Gastroesophageal sphincter (tissue), 3 donors: ENCODE data around the gene NPSR1.

Experiments
- EP300 ChIP-seq: sonication (generic); formaldehyde crosslinking; IDR thresholded peaks from one replicate; pipeline ENCODE4 v1.6.1; 2017; ENCODE audit warnings: antibody characterized with exemption, mild to moderate bottlenecking
- POLR2A ChIP-seq, 2 donors: fragments of 450-650 bp; IDR thresholded peaks; one replicate each; pipeline ENCODE4 v1.6.1; 2017; ENCODE audit warnings: antibody characterized with exemption in 2 of 2, mild to moderate bottlenecking in 2 of 2, moderate library complexity in 1 of 2
- TF ChIP-seq, protein P1 (sequence below), 4 experiments: fragments of 200-600 bp in 2 of 4; fragments of 450-650 bp in 2 of 4; sonication (generic) in 1 of 4; IDR thresholded peaks; one replicate each; pipeline ENCODE4 v1.5.1; 2017 to 2019; ENCODE audit warnings: antibody characterized with exemption in 4 of 4, mild to moderate bottlenecking in 2 of 4, moderate library complexity in 2 of 4

GRCh38 chr7:34727464-34727995 is 69.5 kb downstream of the NPSR1 start:
- TF ChIP-seq, protein P1, sequence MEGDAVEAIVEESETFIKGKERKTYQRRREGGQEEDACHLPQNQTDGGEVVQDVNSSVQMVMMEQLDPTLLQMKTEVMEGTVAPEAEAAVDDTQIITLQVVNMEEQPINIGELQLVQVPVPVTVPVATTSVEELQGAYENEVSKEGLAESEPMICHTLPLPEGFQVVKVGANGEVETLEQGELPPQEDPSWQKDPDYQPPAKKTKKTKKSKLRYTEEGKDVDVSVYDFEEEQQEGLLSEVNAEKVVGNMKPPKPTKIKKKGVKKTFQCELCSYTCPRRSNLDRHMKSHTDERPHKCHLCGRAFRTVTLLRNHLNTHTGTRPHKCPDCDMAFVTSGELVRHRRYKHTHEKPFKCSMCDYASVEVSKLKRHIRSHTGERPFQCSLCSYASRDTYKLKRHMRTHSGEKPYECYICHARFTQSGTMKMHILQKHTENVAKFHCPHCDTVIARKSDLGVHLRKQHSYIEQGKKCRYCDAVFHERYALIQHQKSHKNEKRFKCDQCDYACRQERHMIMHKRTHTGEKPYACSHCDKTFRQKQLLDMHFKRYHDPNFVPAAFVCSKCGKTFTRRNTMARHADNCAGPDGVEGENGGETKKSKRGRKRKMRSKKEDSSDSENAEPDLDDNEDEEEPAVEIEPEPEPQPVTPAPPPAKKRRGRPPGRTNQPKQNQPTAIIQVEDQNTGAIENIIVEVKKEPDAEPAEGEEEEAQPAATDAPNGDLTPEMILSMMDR (IDR thresholded peaks at IDR 0.05): no peak
- TF ChIP-seq POLR2A (IDR thresholded peaks at IDR 0.05): no peak
- no peak for TF ChIP-seq EP300
